Kidney (tissue), 14 donors: ENCODE data around the gene TGIF1. TPM values are rescaled to one million over a fixed set of nuclear protein-coding genes. Genes with fewer than 3 reads are reported as not detected.

ENCODE experiments used
- DNase-seq, 5 donors: peaks; one replicate each; pipeline ENCODE4 v3.0.0-alpha.2; 2013 to 2020
- FAIRE-seq: peaks from 2 replicates; lab custom pipeline; 2012; peaks lifted over from hg19 to GRCh38; lab: Jason Lieb, UNC
- H3K27ac ChIP-seq, 2 donors: one replicate each; pipeline ENCODE4 v1.7.0; 2013; ENCODE audit warnings: low read depth in 2 of 2, low read length in 2 of 2, inconsistent platforms in 1 of 2
- H3K27me3 ChIP-seq: one replicate; pipeline ENCODE4 v1.7.1; 2013; ENCODE audit warnings: low read length, inconsistent platforms; ENCODE audit not compliant: control insufficient read depth, insufficient read depth
- H3K36me3 ChIP-seq, 3 donors: one replicate each; pipeline versions ENCODE4 v1.7.0 to v1.7.1; 2013; ENCODE audit warnings: low read length in 3 of 3, control low read depth in 1 of 3, inconsistent platforms in 1 of 3; ENCODE audit not compliant: insufficient read depth in 3 of 3, control insufficient read depth in 2 of 3
- H3K4me1 ChIP-seq, 3 donors: one replicate each; pipeline versions ENCODE4 v1.7.0 to v1.7.1; 2013; ENCODE audit warnings: low read length in 3 of 3, inconsistent platforms in 1 of 3, low read depth in 1 of 3; ENCODE audit not compliant: control insufficient read depth in 2 of 3, insufficient read depth in 2 of 3
- H3K4me3 ChIP-seq, 3 donors: one replicate each; pipeline versions ENCODE4 v1.7.0 to v1.8.1; 2013; ENCODE audit warnings: low read length in 3 of 3, control low read depth in 1 of 3, inconsistent platforms in 1 of 3
- H3K9ac ChIP-seq, 3 donors: one replicate each; pipeline versions ENCODE4 v1.7.0 to v1.7.1; 2013; ENCODE audit warnings: low read length in 3 of 3, control low read depth in 1 of 3, inconsistent platforms in 1 of 3
- H3K9me3 ChIP-seq, 3 donors: one replicate each; pipeline versions ENCODE4 v1.7.0 to v1.7.1; 2013; ENCODE audit warnings: low read length in 3 of 3, control low read depth in 1 of 3, inconsistent platforms in 1 of 3; ENCODE audit not compliant: control insufficient read depth in 2 of 3, insufficient read depth in 1 of 3
- intact Hi-C: fragments of 100-400 bp; cut with DNase I; formaldehyde crosslinking; loops from one replicate; pipeline ENCODE4 v1.11.1; 2022
- polyA plus RNA-seq: library from polyadenylated mRNA; stranded (reverse); fragments of 350-450 nt; fragmentation: Illumina TruSeq; extraction: RNeasy Lipid Tissue Mini Kit (QIAGEN cat#74804); gene quantifications from one replicate; pipeline ENCODE4 v1.2.3, GENCODE V29; 2014; ENCODE audit warnings: low read depth, low replicate concordance; ENCODE audit not compliant: insufficient read depth
- total RNA-seq: library from RNA; stranded (reverse); fragmentation: NEBNext Ultra II Directional; extraction: Animal tissue kit (Norgen Biotek cat#: 25700); gene quantifications from one replicate; pipeline ENCODE4 v1.2.1, GENCODE V29; 2021
- TF ChIP-seq, protein P1 (sequence below): IDR thresholded peaks from 3 replicates; pipeline ENCODE4 v1.5.1; 2012; ENCODE audit warnings: mild to moderate bottlenecking, moderate library complexity, borderline replicate concordance; ENCODE audit not compliant: insufficient read depth; ENCODE audit errors: extremely low read depth
- donor health status: control.
- donor health status: control.
- donor health status: control.
- donor health status: control.
- donor health status: control.
- donor health status: DM: yes; HTN: yes; CAD: no.
- donor health status: Normal renal cell carcinoma (clear cell type).

The TGIF1 gene
- total and polyA plus RNA-seq, 2 donors from 2014 or later: 38.5 to 93.8 TPM

DNA sequence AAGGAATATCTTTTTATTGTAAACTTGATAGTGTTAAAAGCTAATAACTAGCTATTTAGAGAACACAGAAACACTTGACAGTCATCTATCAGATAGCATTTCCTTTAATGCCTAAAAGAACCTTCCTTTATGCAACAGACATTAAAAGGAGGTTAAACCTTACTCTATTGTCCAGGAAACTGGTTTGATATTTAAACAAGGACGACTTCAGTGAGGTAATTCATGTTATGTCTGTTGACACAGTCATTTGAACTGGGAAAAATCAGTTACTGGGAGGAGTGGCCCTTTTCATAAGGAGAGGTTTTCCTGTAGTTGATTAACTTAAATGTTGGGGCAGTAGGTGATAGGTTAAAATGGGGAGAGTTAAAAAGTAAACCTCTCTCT, 6.7 kb downstream of the TGIF1 start:
- intact Hi-C loops: loop anchor here (10.0 kb wide), 2 partner anchors 138 to 182 kb away; no protein-coding TSS in a partner anchor
- peak; percentile 47 for FAIRE-seq
- Histone ChIP-seq H3K27ac (peak overlapping the region; percentile 86 to 99), H3K4me1 (peaks cover 7 to 21% (median 14%) of the 10 kb centered on the region in 3 donors), H3K4me3 (peak overlapping the region in 2 of 3 donors; percentile 31 to 94), H3K9me3 (no peaks in the 10 kb centered on the region), H3K27me3 (no peaks in the 10 kb centered on the region), H3K9ac (no peak overlapping the region), H3K36me3 (peaks cover 6 to 13% (median 9%) of the 10 kb centered on the region in 3 donors)
- peak in 2 of 5 donors; percentile 44 to 67 for DNase-seq
- TF ChIP-seq, protein P1, sequence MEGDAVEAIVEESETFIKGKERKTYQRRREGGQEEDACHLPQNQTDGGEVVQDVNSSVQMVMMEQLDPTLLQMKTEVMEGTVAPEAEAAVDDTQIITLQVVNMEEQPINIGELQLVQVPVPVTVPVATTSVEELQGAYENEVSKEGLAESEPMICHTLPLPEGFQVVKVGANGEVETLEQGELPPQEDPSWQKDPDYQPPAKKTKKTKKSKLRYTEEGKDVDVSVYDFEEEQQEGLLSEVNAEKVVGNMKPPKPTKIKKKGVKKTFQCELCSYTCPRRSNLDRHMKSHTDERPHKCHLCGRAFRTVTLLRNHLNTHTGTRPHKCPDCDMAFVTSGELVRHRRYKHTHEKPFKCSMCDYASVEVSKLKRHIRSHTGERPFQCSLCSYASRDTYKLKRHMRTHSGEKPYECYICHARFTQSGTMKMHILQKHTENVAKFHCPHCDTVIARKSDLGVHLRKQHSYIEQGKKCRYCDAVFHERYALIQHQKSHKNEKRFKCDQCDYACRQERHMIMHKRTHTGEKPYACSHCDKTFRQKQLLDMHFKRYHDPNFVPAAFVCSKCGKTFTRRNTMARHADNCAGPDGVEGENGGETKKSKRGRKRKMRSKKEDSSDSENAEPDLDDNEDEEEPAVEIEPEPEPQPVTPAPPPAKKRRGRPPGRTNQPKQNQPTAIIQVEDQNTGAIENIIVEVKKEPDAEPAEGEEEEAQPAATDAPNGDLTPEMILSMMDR: no peak

DNA sequence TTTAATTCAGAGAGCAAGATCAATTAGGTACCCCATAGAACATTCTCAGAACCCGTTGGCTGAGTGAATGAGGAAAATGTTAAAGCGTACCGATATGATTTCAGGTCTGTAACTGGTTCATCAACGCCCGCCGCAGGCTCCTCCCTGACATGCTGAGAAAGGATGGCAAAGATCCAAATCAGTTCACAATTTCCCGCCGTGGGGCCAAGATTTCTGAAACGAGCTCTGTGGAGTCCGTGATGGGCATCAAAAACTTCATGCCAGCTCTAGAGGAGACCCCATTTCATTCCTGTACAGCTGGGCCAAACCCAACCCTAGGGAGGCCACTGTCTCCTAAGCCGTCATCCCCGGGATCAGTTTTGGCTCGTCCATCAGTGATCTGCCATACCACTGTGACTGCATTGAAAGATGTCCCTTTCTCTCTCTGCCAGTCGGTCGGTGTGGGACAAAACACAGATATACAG, 7.3 kb downstream of the TGIF1 start:
- Histone ChIP-seq H3K4me3 (peak overlapping the region in 2 of 3 donors; percentile 50 to 94), H3K4me1 (peaks cover 7 to 21% (median 14%) of the 10 kb centered on the region in 3 donors), H3K9me3 (no peaks in the 10 kb centered on the region), H3K27me3 (no peaks in the 10 kb centered on the region), H3K27ac (peak overlapping the region; percentile 73 to 78), H3K9ac (peak overlapping the region in 1 of 3 donors; percentile 42), H3K36me3 (peaks cover 6 to 13% (median 9%) of the 10 kb centered on the region in 3 donors)
- FAIRE-seq (no peak), DNase-seq (peak in 1 of 5 donors; percentile 66)
- intact Hi-C loops: loop anchor here (10.0 kb wide), 2 partner anchors 138 to 182 kb away; no protein-coding TSS in a partner anchor
- TF ChIP-seq, protein P1: no peak

DNA sequence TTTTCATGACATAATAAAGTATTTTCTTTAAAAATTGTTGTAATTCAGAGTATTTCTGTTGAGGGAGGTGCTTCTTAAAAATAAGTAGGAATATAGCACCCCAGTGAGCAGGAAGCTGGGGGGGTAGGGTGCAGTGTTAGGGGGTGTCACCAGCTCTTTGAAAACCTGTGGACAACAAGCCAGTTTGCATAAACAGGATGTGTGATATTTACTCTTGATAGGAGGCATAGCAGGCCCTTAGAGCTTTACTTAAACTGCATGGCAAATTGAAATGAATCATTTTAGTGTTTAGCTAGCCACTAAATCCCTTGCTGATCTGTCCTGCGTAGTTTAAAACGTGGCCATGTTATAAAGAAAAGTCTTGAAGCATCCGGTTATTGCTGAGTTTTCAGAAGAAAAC, 8.4 kb downstream of the TGIF1 start:
- TF ChIP-seq, protein P1: no peak
- FAIRE-seq: no peak
- Histone ChIP-seq H3K27me3 (no peaks in the 10 kb centered on the region), H3K9me3 (no peaks in the 10 kb centered on the region), H3K9ac (no peak overlapping the region), H3K4me1 (peaks cover 7 to 21% (median 14%) of the 10 kb centered on the region in 3 donors), H3K4me3 (no peak overlapping the region), H3K36me3 (peaks cover 6 to 13% (median 9%) of the 10 kb centered on the region in 3 donors), H3K27ac (no peak overlapping the region)
- intact Hi-C loops: loop anchor here (10.0 kb wide), 2 partner anchors 136 to 184 kb away; no protein-coding TSS in a partner anchor
- no peak for DNase-seq
